HL-60 (cell line): ENCODE results near the gene DENND1A.

Experiments used
- DNase-seq, 2 experiments: peaks; one replicate each; pipeline ENCODE4 v3.0.0-alpha.2; 2010 to 2020; ENCODE audit warnings: low read depth in 1 of 2, low spot score in 1 of 2
- H3K27ac ChIP-seq: fragments of 250-450 bp; sonication (Bioruptor Pico); replicated peaks from 2 replicates; pipeline ENCODE4 v1.5.1; 2020; ENCODE audit warnings: mild to moderate bottlenecking, moderate library complexity
- H3K27me3 ChIP-seq: fragments of 250-450 bp; sonication (Bioruptor Pico); 2 replicates; pipeline ENCODE4 v1.5.1; 2021; ENCODE audit warnings: mild to moderate bottlenecking, moderate library complexity; ENCODE audit not compliant: insufficient read depth, poor library complexity, severe bottlenecking
- H3K4me3 ChIP-seq: replicated peaks from 2 replicates; pipeline ENCODE4 v1.5.1; 2011; ENCODE audit warnings: mild to moderate bottlenecking, control low read depth, low read length; ENCODE audit not compliant: insufficient read depth
- CTCF ChIP-seq: IDR thresholded peaks from one replicate; pipeline ENCODE4 v1.5.1; 2011; ENCODE audit warnings: low read length, control low read depth, inconsistent platforms; ENCODE audit not compliant: insufficient read depth
- GABPA ChIP-seq: IDR thresholded peaks from 2 replicates; pipeline ENCODE4 v1.6.1; 2012; ENCODE audit warnings: low read depth
- POLR2AphosphoS5 ChIP-seq: IDR thresholded peaks from 2 replicates; pipeline ENCODE4 v1.6.1; 2012; ENCODE audit warnings: low read depth
- REST ChIP-seq: IDR thresholded peaks from 2 replicates; pipeline ENCODE4 v1.6.1; 2012; ENCODE audit warnings: low read depth; ENCODE audit not compliant: insufficient replicate concordance
- SPI1 ChIP-seq: IDR thresholded peaks from 2 replicates; pipeline ENCODE4 v1.6.1; 2012; ENCODE audit warnings: low read depth, mild to moderate bottlenecking, borderline replicate concordance

DENND1A gene

GRCh38 chr9:123695386-123695785 is 234.5 kb downstream of the DENND1A start:
- TF ChIP-seq CTCF, result no peak
- no peak for TF ChIP-seq SPI1
- no peak for TF ChIP-seq GABPA
- no peak for TF ChIP-seq POLR2AphosphoS5
- TF ChIP-seq REST, result no peak
- H3K4me3 ChIP-seq, result no peak overlapping the region
- no peaks in the 10 kb centered on the region for H3K27me3 ChIP-seq
- no peak overlapping the region for H3K27ac ChIP-seq
- no peak for DNase-seq

- TF ChIP-seq POLR2AphosphoS5 (no peak), GABPA (no peak), CTCF (no peak), REST (no peak), SPI1 (no peak)
- Histone ChIP-seq H3K27me3 (no peaks in the 10 kb centered on the region), H3K27ac (no peak overlapping the region), H3K4me3 (no peak overlapping the region)
- DNase-seq, result no peak
Observed at GRCh38 chr9:123691765-123692303, 238.1 kb downstream of the DENND1A start.

GRCh38 chr9:123689701-123690428 is 240.1 kb downstream of the DENND1A start:
- Histone ChIP-seq H3K27ac (no peak overlapping the region), H3K27me3 (no peaks in the 10 kb centered on the region), H3K4me3 (no peak overlapping the region)
- DNase-seq, result no peak
- TF ChIP-seq SPI1 (no peak), REST (no peak), CTCF (no peak), POLR2AphosphoS5 (no peak), GABPA (no peak)
